ENCODE data around the gene CAPRIN1.
A peak's percentile ranks its signal among the peaks of the same experiment; 100 is the strongest.

CAPRIN1 gene

GRCh38 chr11:34148504-34149165, 97.1 kb downstream of the CAPRIN1 start:
- H3F3A ChIP-seq (ENCODE audit: low read depth), result no peaks in the 10 kb centered on the region
- TF ChIP-seq EZH2phosphoT487 (IDR thresholded peaks at IDR 0.05; ENCODE audit: borderline replicate concordance), result no peak
- TF ChIP-seq, protein P1, sequence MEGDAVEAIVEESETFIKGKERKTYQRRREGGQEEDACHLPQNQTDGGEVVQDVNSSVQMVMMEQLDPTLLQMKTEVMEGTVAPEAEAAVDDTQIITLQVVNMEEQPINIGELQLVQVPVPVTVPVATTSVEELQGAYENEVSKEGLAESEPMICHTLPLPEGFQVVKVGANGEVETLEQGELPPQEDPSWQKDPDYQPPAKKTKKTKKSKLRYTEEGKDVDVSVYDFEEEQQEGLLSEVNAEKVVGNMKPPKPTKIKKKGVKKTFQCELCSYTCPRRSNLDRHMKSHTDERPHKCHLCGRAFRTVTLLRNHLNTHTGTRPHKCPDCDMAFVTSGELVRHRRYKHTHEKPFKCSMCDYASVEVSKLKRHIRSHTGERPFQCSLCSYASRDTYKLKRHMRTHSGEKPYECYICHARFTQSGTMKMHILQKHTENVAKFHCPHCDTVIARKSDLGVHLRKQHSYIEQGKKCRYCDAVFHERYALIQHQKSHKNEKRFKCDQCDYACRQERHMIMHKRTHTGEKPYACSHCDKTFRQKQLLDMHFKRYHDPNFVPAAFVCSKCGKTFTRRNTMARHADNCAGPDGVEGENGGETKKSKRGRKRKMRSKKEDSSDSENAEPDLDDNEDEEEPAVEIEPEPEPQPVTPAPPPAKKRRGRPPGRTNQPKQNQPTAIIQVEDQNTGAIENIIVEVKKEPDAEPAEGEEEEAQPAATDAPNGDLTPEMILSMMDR (conservative IDR thresholded peaks at IDR 0.05; ENCODE audit: low read length), result no peak
- H4K20me1 ChIP-seq (ENCODE audit: insufficient read depth, low read length, poor library complexity, severe bottlenecking), result no peaks in the 10 kb centered on the region
- H3K9me3 ChIP-seq (ENCODE audit: insufficient read depth, low read depth, low read length), result no peaks in the 10 kb centered on the region
- no peak overlapping the region for H3K9ac ChIP-seq (ENCODE audit: low read depth, low read length, poor library complexity, severe bottlenecking)
- H3K4me2 ChIP-seq (ENCODE audit: low read depth, low read length, poor library complexity, severe bottlenecking), result no peak overlapping the region
- H3K9me2 ChIP-seq (replicated peaks; ENCODE audit: low read depth, low read length), result no peaks in the 10 kb centered on the region
- peaks cover 54% of the 10 kb centered on the region; the same call in 1 of the 2 replicates for H3K36me3 ChIP-seq (ENCODE audit: insufficient read depth, low read length)
- no peaks in the 10 kb centered on the region for H3K4me1 ChIP-seq (ENCODE audit: insufficient read depth, low read length, poor library complexity, severe bottlenecking)
- H3K27me3 ChIP-seq (ENCODE audit: insufficient read depth, low read length, poor library complexity, severe bottlenecking), result no peaks in the 10 kb centered on the region
- H2AFZ ChIP-seq (ENCODE audit: low read length), result no peak overlapping the region
- no peaks in the 10 kb centered on the region for H3K79me2 ChIP-seq (ENCODE audit: insufficient read depth, low read length)
- H3K4me3 ChIP-seq (ENCODE audit: low read length, poor library complexity, severe bottlenecking), result no peak overlapping the region

GRCh38 chr11:34149274-34149673, 97.7 kb downstream of the CAPRIN1 start:
- TF ChIP-seq EZH2phosphoT487 (IDR thresholded peaks at IDR 0.05; ENCODE audit: borderline replicate concordance), result no peak
- TF ChIP-seq, protein P1 (conservative IDR thresholded peaks at IDR 0.05; ENCODE audit: low read length), result no peak
- Histone ChIP-seq H3K9me3 (ENCODE audit: insufficient read depth, low read depth, low read length) (no peaks in the 10 kb centered on the region), H3K4me1 (ENCODE audit: insufficient read depth, low read length, poor library complexity, severe bottlenecking) (no peaks in the 10 kb centered on the region), H3K4me2 (ENCODE audit: low read depth, low read length, poor library complexity, severe bottlenecking) (no peak overlapping the region), H3F3A (ENCODE audit: low read depth) (no peaks in the 10 kb centered on the region), H3K9me2 (replicated peaks; ENCODE audit: low read depth, low read length) (no peaks in the 10 kb centered on the region), H3K79me2 (ENCODE audit: insufficient read depth, low read length) (no peaks in the 10 kb centered on the region), H3K9ac (ENCODE audit: low read depth, low read length, poor library complexity, severe bottlenecking) (no peak overlapping the region), H3K4me3 (ENCODE audit: low read length, poor library complexity, severe bottlenecking) (no peak overlapping the region), H2AFZ (ENCODE audit: low read length) (no peak overlapping the region), H4K20me1 (ENCODE audit: insufficient read depth, low read length, poor library complexity, severe bottlenecking) (no peaks in the 10 kb centered on the region), H3K36me3 (ENCODE audit: insufficient read depth, low read length) (peaks cover 48% of the 10 kb centered on the region; the same call in 1 of the 2 replicates), H3K27me3 (ENCODE audit: insufficient read depth, low read length, poor library complexity, severe bottlenecking) (no peaks in the 10 kb centered on the region)

DNA sequence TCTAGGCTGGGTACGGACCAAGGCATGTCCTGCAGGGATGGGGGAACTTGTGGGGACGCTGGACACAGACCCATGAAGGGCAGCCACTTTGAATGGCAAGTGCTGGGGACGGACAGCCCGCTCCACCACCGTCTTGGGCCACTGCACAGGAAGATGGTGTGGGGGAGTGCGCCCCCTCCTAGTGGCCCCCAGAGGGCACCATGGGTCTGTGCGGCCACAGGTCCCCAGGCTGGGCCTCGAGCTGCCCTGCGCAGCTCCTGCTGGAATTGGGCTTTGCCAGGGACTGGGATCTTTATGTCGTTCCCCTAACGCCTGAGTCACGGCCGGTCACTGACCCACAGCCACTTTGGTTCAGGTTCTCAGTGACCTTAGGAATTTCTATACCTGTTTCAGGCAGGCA, 98.3 kb downstream of the CAPRIN1 start:
- Histone ChIP-seq H3K4me3 (ENCODE audit: low read length, poor library complexity, severe bottlenecking) (no peak overlapping the region), H3K79me2 (ENCODE audit: insufficient read depth, low read length) (no peaks in the 10 kb centered on the region), H2AFZ (ENCODE audit: low read length) (no peak overlapping the region), H3K9me3 (ENCODE audit: insufficient read depth, low read depth, low read length) (no peaks in the 10 kb centered on the region), H3K36me3 (ENCODE audit: insufficient read depth, low read length) (peaks cover 42% of the 10 kb centered on the region; the same call in 1 of the 2 replicates), H3K9ac (ENCODE audit: low read depth, low read length, poor library complexity, severe bottlenecking) (no peak overlapping the region), H3K4me1 (ENCODE audit: insufficient read depth, low read length, poor library complexity, severe bottlenecking) (no peaks in the 10 kb centered on the region), H3F3A (ENCODE audit: low read depth) (no peaks in the 10 kb centered on the region), H4K20me1 (ENCODE audit: insufficient read depth, low read length, poor library complexity, severe bottlenecking) (no peaks in the 10 kb centered on the region), H3K9me2 (replicated peaks; ENCODE audit: low read depth, low read length) (no peaks in the 10 kb centered on the region), H3K4me2 (ENCODE audit: low read depth, low read length, poor library complexity, severe bottlenecking) (no peak overlapping the region), H3K27me3 (ENCODE audit: insufficient read depth, low read length, poor library complexity, severe bottlenecking) (no peaks in the 10 kb centered on the region)
- TF ChIP-seq EZH2phosphoT487 (IDR thresholded peaks at IDR 0.05; ENCODE audit: borderline replicate concordance), result no peak
- TF ChIP-seq, protein P1 (conservative IDR thresholded peaks at IDR 0.05; ENCODE audit: low read length), result peak; percentile 45
